Measurements from ENCODE around the gene TRPC4. TPM values are rescaled to one million over a fixed set of nuclear protein-coding genes. Genes with fewer than 3 reads are reported as not detected.
"Not testable (repeated sequence)": the region's sequence is repeated elsewhere in the genome, so short reads cannot be mapped to it uniquely, and the experiment has no call there.

Gene TRPC4
- total and polyA plus RNA-seq, 2 donors (not counting 3 experiments of a cell fraction or from before 2014, with no cell fraction given), result 0.04 to 0.64 TPM

GRCh38 chr13:37595162-37595561 is 274.4 kb downstream of the TRPC4 start:
- intact Hi-C loops (cut with micrococcal nuclease) (no loop called here), dilution Hi-C loops (cut with MboI; ENCODE audit: extremely low pct_ligation_motif_present, low sequenced_read_pairs) (no loop called here)
- TF ChIP-seq EZH2 (IDR thresholded peaks at IDR 0.05; ENCODE audit: borderline replicate concordance, low read depth, low read length, severe bottlenecking) (no peak), GATA2 (IDR thresholded peaks at IDR 0.05; ENCODE audit: insufficient read depth, insufficient read length, low read depth, low read length) (peak; percentile 39)
- no peak overlapping the region for H2AFZ ChIP-seq (ENCODE audit: low read depth, low read length)
- H3K79me2 ChIP-seq (ENCODE audit: control insufficient read depth, insufficient read depth, low read length), result no peaks in the 10 kb centered on the region
- no peaks in the 10 kb centered on the region for H3K36me3 ChIP-seq (ENCODE audit: control insufficient read depth in 2 of 2, extremely low read depth in 1 of 2, insufficient read depth in 2 of 2, low read length in 2 of 2)
- no peaks in the 10 kb centered on the region for H3K27me3 ChIP-seq (ENCODE audit: control insufficient read depth in 2 of 2, insufficient read depth in 2 of 2, low read length in 2 of 2)
- no peaks in the 10 kb centered on the region for H4K20me1 ChIP-seq (replicated peaks; ENCODE audit: control insufficient read depth, extremely low read depth, insufficient read depth, low read length)
- no peak overlapping the region for H3K4me2 ChIP-seq (ENCODE audit: insufficient read depth, low read length)
- H3K4me3 ChIP-seq (replicated peaks in 1 of 3; ENCODE audit: insufficient read depth in 1 of 3, low read depth in 1 of 3, low read length in 3 of 3), result no peak overlapping the region
- no peaks in the 10 kb centered on the region for H3K9me3 ChIP-seq (replicated peaks; ENCODE audit: control insufficient read depth, insufficient read depth, low read length)
- no peak for FAIRE-seq
- H3K9me1 ChIP-seq (replicated peaks; ENCODE audit: control insufficient read depth, extremely low read depth, insufficient read depth, low read length), result no peaks in the 10 kb centered on the region
- no TSS peak for BruUV-seq (replicated peaks)
- DNase-seq (ENCODE audit: low read depth, low spot score), result peak; percentile 52
- peaks cover 12% of the 10 kb centered on the region for H3K4me1 ChIP-seq (ENCODE audit: control insufficient read depth, extremely low read depth, insufficient read depth, low read length)
- ChIA-PET CTCF (interaction anchor here (0.7 to 1.4 kb wide), 5 partner anchors 9 to 484 kb away, joined by 3 read pairs; no protein-coding TSS in a partner anchor), POLR2A (no interaction called here)
- H3K9ac ChIP-seq (replicated peaks; ENCODE audit: extremely low read depth, insufficient read depth, low read length), result no peak overlapping the region
- H3K27ac ChIP-seq (ENCODE audit: insufficient read depth, low read depth, low read length), result no peak overlapping the region

GRCh38 chr13:37594550-37594949 is 275.0 kb downstream of the TRPC4 start:
- no peak overlapping the region for H3K4me3 ChIP-seq (replicated peaks in 1 of 3; ENCODE audit: insufficient read depth in 1 of 3, low read depth in 1 of 3, low read length in 3 of 3)
- H3K9me1 ChIP-seq (replicated peaks; ENCODE audit: control insufficient read depth, extremely low read depth, insufficient read depth, low read length), result no peaks in the 10 kb centered on the region
- H3K4me1 ChIP-seq (ENCODE audit: control insufficient read depth, extremely low read depth, insufficient read depth, low read length), result peaks cover 10% of the 10 kb centered on the region
- H2AFZ ChIP-seq (ENCODE audit: low read depth, low read length), result no peak overlapping the region
- no peaks in the 10 kb centered on the region for H3K27me3 ChIP-seq (ENCODE audit: control insufficient read depth in 2 of 2, insufficient read depth in 2 of 2, low read length in 2 of 2)
- FAIRE-seq (no peak), DNase-seq (ENCODE audit: low read depth, low spot score) (no peak)
- dilution Hi-C loops (cut with MboI; ENCODE audit: extremely low pct_ligation_motif_present, low sequenced_read_pairs), result no loop called here
- no peaks in the 10 kb centered on the region for H4K20me1 ChIP-seq (replicated peaks; ENCODE audit: control insufficient read depth, extremely low read depth, insufficient read depth, low read length)
- no peaks in the 10 kb centered on the region for H3K9me3 ChIP-seq (replicated peaks; ENCODE audit: control insufficient read depth, insufficient read depth, low read length)
- no peak overlapping the region for H3K4me2 ChIP-seq (ENCODE audit: insufficient read depth, low read length)
- no TSS peak for BruUV-seq (replicated peaks)
- TF ChIP-seq GATA2 (IDR thresholded peaks at IDR 0.05; ENCODE audit: insufficient read depth, insufficient read length, low read depth, low read length) (no peak), JUN (IDR thresholded peaks at IDR 0.05; ENCODE audit: borderline replicate concordance, insufficient read depth, insufficient read length, low read depth) (no peak), MYC (IDR thresholded peaks at IDR 0.05; ENCODE audit: low read depth, low read length) (no peak), EZH2 (IDR thresholded peaks at IDR 0.05; ENCODE audit: borderline replicate concordance, low read depth, low read length, severe bottlenecking) (no peak), POLR2AphosphoS5 (IDR thresholded peaks at IDR 0.05; ENCODE audit: insufficient read depth, low read depth, low read length) (no peak), CTCF (IDR thresholded peaks at IDR 0.05; ENCODE audit: extremely low read depth in 1 of 2, insufficient read depth in 1 of 2, low read depth in 1 of 2, low read length in 2 of 2) (no peak), POLR2A (IDR thresholded peaks at IDR 0.05; ENCODE audit: low read depth, low read length) (no peak), MAX (IDR thresholded peaks at IDR 0.05; ENCODE audit: insufficient read depth, insufficient read length) (no peak), FOS (IDR thresholded peaks at IDR 0.05; ENCODE audit: borderline replicate concordance, insufficient read depth, low read length) (no peak)
- H3K27ac ChIP-seq (ENCODE audit: insufficient read depth, low read depth, low read length), result no peak overlapping the region
- no peak overlapping the region for H3K9ac ChIP-seq (replicated peaks; ENCODE audit: extremely low read depth, insufficient read depth, low read length)
- no peaks in the 10 kb centered on the region for H3K79me2 ChIP-seq (ENCODE audit: control insufficient read depth, insufficient read depth, low read length)
- ChIA-PET CTCF (interaction anchor here (0.6 to 1.4 kb wide), 7 partner anchors 8 to 1901 kb away, joined by 3 read pairs; no protein-coding TSS in a partner anchor), POLR2A (no interaction called here)
- H3K36me3 ChIP-seq (ENCODE audit: control insufficient read depth in 2 of 2, extremely low read depth in 1 of 2, insufficient read depth in 2 of 2, low read length in 2 of 2), result no peaks in the 10 kb centered on the region
- intact Hi-C loops (cut with micrococcal nuclease), result no loop called here

- H3K27ac ChIP-seq (ENCODE audit: insufficient read depth, low read depth, low read length); H3K4me3 ChIP-seq (replicated peaks in 1 of 3; ENCODE audit: insufficient read depth in 1 of 3, low read depth in 1 of 3, low read length in 3 of 3); H3K4me1 ChIP-seq (ENCODE audit: control insufficient read depth, extremely low read depth, insufficient read depth, low read length); H4K20me1 ChIP-seq (replicated peaks; ENCODE audit: control insufficient read depth, extremely low read depth, insufficient read depth, low read length); intact Hi-C loops (cut with micrococcal nuclease); H3K9me1 ChIP-seq (replicated peaks; ENCODE audit: control insufficient read depth, extremely low read depth, insufficient read depth, low read length); BruUV-seq (replicated peaks); H3K4me2 ChIP-seq (ENCODE audit: insufficient read depth, low read length); CTCF ChIA-PET; H3K27me3 ChIP-seq (ENCODE audit: control insufficient read depth in 2 of 2, insufficient read depth in 2 of 2, low read length in 2 of 2); DNase-seq (ENCODE audit: low read depth, low spot score); H3K79me2 ChIP-seq (ENCODE audit: control insufficient read depth, insufficient read depth, low read length); dilution Hi-C loops (cut with MboI; ENCODE audit: extremely low pct_ligation_motif_present, low sequenced_read_pairs); H3K36me3 ChIP-seq (ENCODE audit: control insufficient read depth in 2 of 2, extremely low read depth in 1 of 2, insufficient read depth in 2 of 2, low read length in 2 of 2); H3K9me3 ChIP-seq (replicated peaks; ENCODE audit: control insufficient read depth, insufficient read depth, low read length); H2AFZ ChIP-seq (ENCODE audit: low read depth, low read length); POLR2A ChIA-PET; H3K9ac ChIP-seq (replicated peaks; ENCODE audit: extremely low read depth, insufficient read depth, low read length); FAIRE-seq: not testable (repeated sequence)
Observed at GRCh38 chr13:37589381-37589780, 280.2 kb downstream of the TRPC4 start.

Measured in endothelial cell of umbilical vein (primary cell).